H1 (cell line): ENCODE data around the gene PKP1. TPM values are rescaled to one million over a fixed set of nuclear protein-coding genes. Genes with fewer than 3 reads are reported as not detected.

Source experiments
- CTCF ChIA-PET: fragments of 300-600 bp; sonication (Branson Sonifier 250); formaldehyde crosslinking; loops from one replicate; lab custom pipeline; 2021; ENCODE audit not compliant: partially characterized antibody; lab: Charles Lee
- POLR2A ChIA-PET: fragments of 300-600 bp; sonication (Branson Sonifier 250); formaldehyde crosslinking; loops from one replicate; lab custom pipeline; 2021; ENCODE audit warnings: inconsistent platforms; ENCODE audit not compliant: partially characterized antibody; lab: Charles Lee
- DNase-seq, 2 experiments: peaks; one replicate each; pipeline versions ENCODE4 v3.0.0 to v3.0.0-alpha.2; 2010 to 2022; ENCODE audit warnings: low spot score in 2 of 2, low read depth in 1 of 2, mixed read lengths in 1 of 2
- FAIRE-seq: peaks from 2 replicates; lab custom pipeline; 2011; peaks lifted over from hg19 to GRCh38; lab: Jason Lieb, UNC
- H2AFZ ChIP-seq: 2 replicates; pipeline ENCODE4 v1.8.1; 2012; ENCODE audit warnings: low read length, inconsistent platforms
- H2AK5ac ChIP-seq: 2 replicates; pipeline ENCODE4 v1.6.1; 2013; ENCODE audit warnings: low read depth, low read length
- H2BK120ac ChIP-seq: replicated peaks from 2 replicates; pipeline ENCODE3; 2013; ENCODE audit warnings: low read depth, low read length, inconsistent platforms
- H2BK12ac ChIP-seq: 2 replicates; pipeline ENCODE4 v1.6.1; 2013; ENCODE audit warnings: low read depth, low read length
- H2BK15ac ChIP-seq: 2 replicates; pipeline ENCODE4 v1.6.1; 2013; ENCODE audit warnings: low read length
- H2BK20ac ChIP-seq: 2 replicates; pipeline ENCODE4 v1.6.1; 2013; ENCODE audit warnings: low read length
- H2BK5ac ChIP-seq: 2 replicates; pipeline ENCODE4 v1.6.1; 2013; ENCODE audit warnings: low read depth, low read length
- H3K14ac ChIP-seq: 2 replicates; pipeline ENCODE4 v1.6.1; 2013; ENCODE audit warnings: inconsistent platforms; ENCODE audit not compliant: insufficient read length
- H3K18ac ChIP-seq: 2 replicates; pipeline ENCODE4 v1.6.1; 2013; ENCODE audit warnings: low read length; ENCODE audit errors: extremely low read depth
- H3K23ac ChIP-seq: 2 replicates; pipeline ENCODE4 v1.6.1; 2013; ENCODE audit warnings: inconsistent platforms; ENCODE audit not compliant: insufficient read length
- H3K23me2 ChIP-seq: 2 replicates; pipeline ENCODE4 v1.6.1; 2013; ENCODE audit warnings: low read depth, low read length
- H3K27ac ChIP-seq: 2 replicates; pipeline ENCODE4 v1.6.1; 2011; ENCODE audit warnings: low read depth, low read length, inconsistent platforms
- H3K27me3 ChIP-seq, 4 experiments: replicated peaks in 1 of 4; 1 replicate in 1 of 4; 2 replicates in 3 of 4; pipeline versions ENCODE4 v1.6.1 to v1.8.1; 2011 to 2013; ENCODE audit warnings: low read length in 3 of 4, mild to moderate bottlenecking in 3 of 4, inconsistent platforms in 2 of 4, mixed read lengths in 2 of 4, moderate library complexity in 1 of 4; ENCODE audit not compliant: control insufficient read depth in 3 of 4, insufficient read depth in 3 of 4; ENCODE audit errors: extremely low read depth in 1 of 4
- H3K36me3 ChIP-seq, 4 experiments: 2 replicates each; pipeline versions ENCODE4 v1.6.1 to v1.8.1; 2011 to 2013; ENCODE audit warnings: mild to moderate bottlenecking in 4 of 4, low read length in 3 of 4, moderate library complexity in 2 of 4, control low read depth in 1 of 4, inconsistent platforms in 1 of 4; ENCODE audit not compliant: insufficient read depth in 4 of 4, control insufficient read depth in 2 of 4
- H3K4ac ChIP-seq: replicated peaks from 2 replicates; pipeline ENCODE3; 2013; ENCODE audit warnings: low read length, low read depth, mixed read lengths, inconsistent platforms; ENCODE audit not compliant: insufficient read length
- H3K4me1 ChIP-seq, 4 experiments: replicated peaks in 1 of 4; 1 replicate in 1 of 4; 2 replicates in 3 of 4; pipeline versions ENCODE4 v1.6.1 to v1.8.1; 2011 to 2013; ENCODE audit warnings: low read length in 3 of 4, inconsistent platforms in 2 of 4, mixed read lengths in 1 of 4; ENCODE audit not compliant: insufficient read depth in 4 of 4, control insufficient read depth in 3 of 4
- H3K4me2 ChIP-seq, 2 experiments: 2 replicates each; pipeline versions ENCODE4 v1.6.1 to v1.8.1; 2011 to 2013; ENCODE audit warnings: low read depth in 2 of 2, low read length in 2 of 2, control low read depth in 1 of 2, inconsistent platforms in 1 of 2, mild to moderate bottlenecking in 1 of 2; ENCODE audit not compliant: insufficient read depth in 1 of 2
- H3K4me3 ChIP-seq, 4 experiments: fragments of 200-600, 300-600 bp in 1 of 4; sonication (generic), shearing (Covaris generic), sonication (Bioruptor Twin) in 1 of 4; 2 replicates each; pipeline versions ENCODE4 v1.5.1 to v1.8.1; 2011 to 2016; ENCODE audit warnings: low read length in 4 of 4, low read depth in 3 of 4, control low read depth in 2 of 4, inconsistent platforms in 2 of 4, mild to moderate bottlenecking in 2 of 4, mixed read lengths in 1 of 4, moderate library complexity in 1 of 4; ENCODE audit not compliant: insufficient read depth in 2 of 4; ENCODE audit errors: extremely low read depth in 1 of 4
- H3K56ac ChIP-seq: replicated peaks from 2 replicates; pipeline ENCODE3; 2013; ENCODE audit warnings: low read depth, mild to moderate bottlenecking, mixed read lengths, low read length, inconsistent platforms; ENCODE audit not compliant: insufficient read length
- H3K79me1 ChIP-seq: 2 replicates; pipeline ENCODE4 v1.6.1; 2013; ENCODE audit warnings: low read depth, low read length, control low read depth
- H3K79me2 ChIP-seq, 2 experiments: 2 replicates each; pipeline versions ENCODE4 v1.6.1 to v1.8.1; 2012 to 2013; ENCODE audit warnings: low read length in 2 of 2, mild to moderate bottlenecking in 2 of 2, inconsistent platforms in 1 of 2; ENCODE audit not compliant: insufficient read depth in 2 of 2, control insufficient read depth in 1 of 2
- H3K9ac ChIP-seq, 4 experiments: replicated peaks in 1 of 4; 1 replicate in 1 of 4; 2 replicates in 3 of 4; pipeline versions ENCODE4 v1.6.1 to v1.8.1; 2011 to 2013; ENCODE audit warnings: low read depth in 3 of 4, low read length in 3 of 4, control low read depth in 2 of 4, mild to moderate bottlenecking in 2 of 4, moderate library complexity in 2 of 4, inconsistent platforms in 1 of 4; ENCODE audit errors: extremely low read depth in 1 of 4
- H3K9me3 ChIP-seq, 2 experiments: 2 replicates each; pipeline versions ENCODE4 v1.6.1 to v1.8.1; 2012 to 2013; ENCODE audit warnings: mild to moderate bottlenecking in 2 of 2, moderate library complexity in 2 of 2, control low read depth in 1 of 2, inconsistent platforms in 1 of 2, low read depth in 1 of 2, low read length in 1 of 2, mixed read lengths in 1 of 2; ENCODE audit not compliant: insufficient read depth in 2 of 2
- H4K20me1 ChIP-seq, 2 experiments: replicated peaks in 1 of 2; 2 replicates each; pipeline versions ENCODE3 to v1.8.1; 2011 to 2013; ENCODE audit warnings: inconsistent platforms in 2 of 2, low read length in 2 of 2, mild to moderate bottlenecking in 1 of 2; ENCODE audit not compliant: insufficient read depth in 2 of 2, control insufficient read depth in 1 of 2
- H4K5ac ChIP-seq: 2 replicates; pipeline ENCODE4 v1.6.1; 2013; ENCODE audit warnings: low read length, low read depth, mixed read lengths, inconsistent platforms; ENCODE audit not compliant: insufficient read length
- H4K8ac ChIP-seq: 2 replicates; pipeline ENCODE4 v1.8.0; 2013; ENCODE audit warnings: mild to moderate bottlenecking, moderate library complexity, low read length, inconsistent platforms; ENCODE audit not compliant: insufficient read depth; ENCODE audit errors: extremely low read depth
- H4K91ac ChIP-seq: replicated peaks from 2 replicates; pipeline ENCODE3; 2013; ENCODE audit warnings: low read length, mixed read lengths, inconsistent platforms; ENCODE audit not compliant: insufficient read length
- ASH2L ChIP-seq: fragments of 200-600, 300-600 bp; sonication (generic); IDR thresholded peaks from one replicate; pipeline ENCODE4 v1.7.1; 2017; ENCODE audit warnings: low read length
- JUND ChIP-seq: IDR thresholded peaks from 2 replicates; pipeline ENCODE4 v1.6.1; 2011; ENCODE audit warnings: mild to moderate bottlenecking, improper control_type of control experiment, low read length
- WGBS, 2 experiments: shearing (Covaris generic) in 1 of 2; methylation state at CpG; one replicate each; pipeline versions ENCODE4 v1.1.6 to v1.1.7; 2013 to 2015; ENCODE audit warnings: low lambda C conversion rate in 2 of 2, mixed read lengths in 2 of 2, inconsistent platforms in 1 of 2, low coverage in 1 of 2, missing lambda C conversion rate in 1 of 2; ENCODE audit not compliant: insufficient replicate concordance in 2 of 2, insufficient coverage in 1 of 2, insufficient read length in 1 of 2; ENCODE audit errors: extremely low coverage in 1 of 2, missing lambda C conversion rate in 1 of 2; 5-methylcytosine and 5-hydroxymethylcytosine counted together
- polyA plus RNA-seq, 7 experiments: library from polyadenylated mRNA; depleted of rRNA in 3 of 7; stranded (reverse) in 5 of 7; unstranded in 2 of 7; fragments of >200 nt in 5 of 7; fragments of 200-250 nt in 2 of 7; gene quantifications; 1 replicate in 5 of 7; 2 replicates in 1 of 7; 4 replicates in 1 of 7; pipeline versions ENCODE4 v1.2.1 to v1.2.3, GENCODE V29; 2011 to 2013; ENCODE audit warnings: missing spikeins in 2 of 7, mixed read lengths in 2 of 7
- total RNA-seq: library from RNA; stranded (reverse); fragmentation: NEBNext Ultra II Directional; extraction: Animal tissue kit (Norgen Biotek cat#: 25700); gene quantifications from 2 replicates; pipeline ENCODE4 v1.2.1, GENCODE V29; 2021

Gene PKP1
- total and polyA plus RNA-seq, 2 of the 8 experiments (the other 6 are each of a cell fraction or from before 2014, with no cell fraction given): 0.21 to 0.95 TPM

DNA sequence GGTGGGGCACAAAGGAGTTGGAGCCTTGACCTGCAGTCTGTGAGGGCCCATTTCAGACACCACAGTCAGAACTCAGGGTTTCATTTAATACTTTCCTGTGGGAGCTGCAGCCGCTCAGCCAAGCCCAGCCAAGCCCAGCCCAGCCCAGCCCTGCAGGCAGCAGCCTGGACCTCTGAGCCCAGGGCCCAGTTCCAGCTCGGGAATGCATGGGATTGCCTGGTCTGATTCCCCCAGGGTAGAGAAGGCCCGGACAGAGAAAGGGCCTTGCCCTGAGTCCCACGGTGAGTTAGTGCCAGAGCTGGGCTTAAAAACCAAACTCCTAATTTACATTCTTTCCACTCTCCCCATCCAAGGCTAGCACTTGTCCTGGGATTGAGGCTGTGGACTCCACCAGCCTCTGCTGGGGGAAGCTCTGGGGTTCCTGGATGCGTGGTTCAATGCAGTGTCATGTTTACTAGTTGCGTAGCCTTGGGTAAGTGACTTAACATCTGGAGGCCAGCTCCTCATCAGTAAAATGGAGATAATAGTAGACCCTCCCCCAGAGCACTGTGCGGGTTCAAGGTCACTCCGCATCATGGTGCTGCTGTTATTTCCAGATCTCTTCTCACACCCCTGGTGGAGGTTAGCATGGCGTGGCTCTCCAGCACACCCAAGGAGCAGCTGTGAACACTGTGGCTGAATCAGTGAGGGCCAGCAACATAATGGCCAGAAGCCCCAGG lies 29.2 kb upstream of the PKP1 start:
- H3K9ac ChIP-seq: no peak overlapping the region
- H2BK12ac ChIP-seq: peak overlapping the region; percentile 55; the same call in 1 of the 2 replicates
- peak overlapping the region; percentile 57 for H4K91ac ChIP-seq
- H4K8ac ChIP-seq: peak overlapping the region; percentile 62; the same call in 1 of the 2 replicates
- peaks cover 24% of the 10 kb centered on the region; the same call in 1 of the 2 replicates for H3K23me2 ChIP-seq
- no peaks in the 10 kb centered on the region for H3K9me3 ChIP-seq
- H3K56ac ChIP-seq: peak overlapping the region; percentile 12
- H2BK20ac ChIP-seq: no peak overlapping the region
- no peak overlapping the region for H3K14ac ChIP-seq
- H3K4me3 ChIP-seq: no peak overlapping the region
- H3K23ac ChIP-seq: no peak overlapping the region
- no peaks in the 10 kb centered on the region; a peak in 1 of 7 replicates for H3K27me3 ChIP-seq
- H3K79me2 ChIP-seq: no peaks in the 10 kb centered on the region
- no peak overlapping the region for H3K4ac ChIP-seq
- FAIRE-seq (no peak), DNase-seq (no peak)
- no peaks in the 10 kb centered on the region for H4K20me1 ChIP-seq
- no peak overlapping the region for H3K27ac ChIP-seq
- H3K4me2 ChIP-seq: no peak overlapping the region
- POLR2A ChIA-PET: interaction anchor here (0.6 to 1.0 kb wide), 6 partner anchors 29 to 139 kb away, joined by 3 to 5 read pairs (median 3); partner anchors contain the start of gene PKP1
- H2BK120ac ChIP-seq: no peak overlapping the region
- H2AFZ ChIP-seq: no peak overlapping the region; the same call in 1 of the 2 replicates
- H2AK5ac ChIP-seq: no peak overlapping the region
- no peak overlapping the region for H2BK5ac ChIP-seq
- no peaks in the 10 kb centered on the region for H3K79me1 ChIP-seq
- peaks cover 0 to 2% (median 0%) of the 10 kb centered on the region in 4 experiments; a peak in 1 of 7 replicates for H3K4me1 ChIP-seq
- H4K5ac ChIP-seq: no peak overlapping the region
- CTCF ChIA-PET: interaction anchor here (0.6 to 6.5 kb wide), 69 partner anchors 8 to 766 kb away, joined by 3 to 275 read pairs (median 5); partner anchors contain the start of gene PKP1
- H3K18ac ChIP-seq: no peak overlapping the region
- WGBS, 2 experiments: 87% methylated on average over 8 of the region's 9 CpGs; no CpG with 5 or more reads in 1 of the 2 experiments
- TF ChIP-seq ASH2L (peak; percentile 34), JUND (no peak)
- 0 out of 2 replicates have a peak overlapping the region, but pooled peaks have one; percentile 72 for H2BK15ac ChIP-seq
- no peaks in the 10 kb centered on the region for H3K36me3 ChIP-seq
